Stromal cell of bone marrow (primary cell): Measurements from ENCODE around the gene PPP1R1C.
"Not testable (repeated sequence)": the region's sequence is repeated elsewhere in the genome, so short reads cannot be mapped to it uniquely, and the experiment has no call there.

Source experiments
- DNase-seq: peaks from one replicate; pipeline ENCODE4 v3.0.0-alpha.2; 2012; ENCODE audit warnings: low read depth

Gene PPP1R1C

DNA sequence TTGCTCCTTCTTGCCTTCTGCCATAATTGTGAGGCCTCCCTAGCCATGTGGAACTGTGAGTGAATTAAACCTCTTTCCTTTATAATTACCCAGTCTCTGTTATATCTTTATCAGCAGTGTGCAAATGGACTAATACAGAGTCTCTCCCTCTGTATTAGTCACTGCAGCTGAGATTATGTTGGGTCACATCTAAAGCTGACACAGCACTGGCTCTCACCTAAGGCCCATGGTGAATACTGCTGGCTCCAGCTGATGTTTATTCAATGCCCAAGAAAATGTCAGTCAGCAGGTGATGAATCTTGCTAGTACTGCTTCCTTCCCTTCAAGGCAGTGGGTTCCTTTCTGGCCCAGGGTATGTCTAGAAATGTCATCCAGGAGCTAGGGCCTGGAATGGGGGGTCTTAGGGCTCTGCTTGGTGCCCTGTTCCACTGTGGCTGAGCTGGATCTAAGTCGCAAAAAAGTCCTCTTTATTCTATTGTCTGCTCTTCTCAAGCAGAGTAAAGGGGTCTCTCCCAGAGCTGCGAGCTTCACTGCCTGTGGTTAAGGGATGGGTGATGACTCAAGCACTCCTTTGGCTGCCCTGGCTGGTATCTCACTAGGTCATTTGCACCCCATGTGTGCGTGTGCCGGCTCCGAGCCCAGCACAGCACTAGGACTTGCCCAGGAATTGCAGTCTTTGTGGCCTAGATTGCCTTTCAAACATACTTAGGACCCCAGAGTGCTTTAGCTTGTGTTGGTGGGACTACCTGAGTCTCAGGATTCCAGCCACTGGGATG lies 29.9 kb downstream of the PPP1R1C start:
- no peak for DNase-seq

DNA sequence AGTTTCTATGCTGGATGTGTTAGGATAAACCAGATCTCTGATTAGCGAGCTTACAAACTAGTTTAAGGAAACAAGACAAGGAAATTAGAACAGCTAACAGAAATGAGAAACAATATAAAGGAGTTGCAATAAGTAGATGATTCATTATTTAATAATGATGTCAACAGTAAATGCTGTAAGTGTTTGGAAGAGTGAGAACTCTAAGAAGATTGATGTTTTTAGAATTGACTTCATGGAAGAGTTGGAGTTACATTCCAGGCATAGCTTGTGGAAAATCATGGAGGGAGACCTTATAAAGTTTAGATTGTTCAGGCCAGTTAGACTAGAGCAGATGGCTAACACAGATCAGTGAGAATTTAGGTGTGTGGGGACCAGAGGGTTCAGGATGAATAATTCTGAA lies 32.6 kb downstream of the PPP1R1C start:
- DNase-seq = no peak

DNA sequence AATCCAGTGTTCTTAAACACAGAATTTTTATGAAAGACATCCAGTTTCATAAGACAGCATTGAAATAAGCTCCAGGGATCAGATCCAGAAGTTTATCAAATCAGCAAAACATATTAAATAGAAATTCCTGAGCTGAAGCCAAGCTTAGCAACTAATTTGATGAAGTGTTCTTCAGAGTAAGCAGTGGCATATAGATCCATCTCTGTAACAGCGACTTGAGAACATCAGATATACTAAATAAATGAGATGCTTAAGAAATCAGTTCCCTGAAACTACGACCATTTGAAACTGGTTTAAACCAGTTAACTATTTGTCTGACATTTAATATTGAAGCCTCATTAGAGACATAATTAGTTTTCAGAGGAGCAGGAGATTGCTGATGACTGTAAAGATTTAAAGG lies 34.1 kb downstream of the PPP1R1C start:
- no peak for DNase-seq

DNA sequence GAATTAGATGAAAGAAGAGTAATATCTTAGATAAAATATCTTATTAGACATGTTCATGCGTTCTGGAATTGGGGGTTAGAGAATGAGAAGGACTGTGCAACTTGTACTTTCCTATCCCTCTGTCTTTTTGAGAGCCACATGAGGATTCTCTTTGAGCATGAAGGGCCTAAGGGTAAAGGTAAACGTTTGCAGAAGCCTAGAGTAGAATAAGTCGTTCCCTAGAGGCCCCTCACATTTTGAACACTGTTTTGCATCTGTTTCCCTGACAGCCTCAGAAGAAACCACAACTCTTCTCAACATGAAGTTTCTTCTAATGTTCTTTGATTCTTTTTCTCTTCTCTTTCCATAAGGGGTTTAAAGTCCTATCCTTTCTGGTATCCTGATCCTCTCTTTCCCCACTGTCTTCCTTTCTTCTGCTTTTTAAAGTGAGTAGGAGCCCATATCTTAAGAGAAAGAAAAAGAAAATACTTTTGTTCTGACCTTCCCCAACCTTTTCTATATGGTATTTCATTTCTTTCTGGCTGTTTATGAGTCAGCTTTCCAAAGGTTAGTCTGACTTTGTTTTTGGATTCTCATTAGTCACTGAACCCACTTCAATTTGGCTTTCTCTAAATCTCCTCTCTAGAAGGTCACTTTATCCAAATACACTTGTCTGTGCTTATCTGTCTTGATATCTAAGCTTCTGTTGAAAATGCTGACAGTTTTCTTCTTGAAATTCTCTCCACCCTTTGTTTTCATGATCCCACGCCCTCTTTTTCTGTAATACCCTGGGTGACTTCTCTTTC lies 34.8 kb downstream of the PPP1R1C start:
- DNase-seq = no peak

DNA sequence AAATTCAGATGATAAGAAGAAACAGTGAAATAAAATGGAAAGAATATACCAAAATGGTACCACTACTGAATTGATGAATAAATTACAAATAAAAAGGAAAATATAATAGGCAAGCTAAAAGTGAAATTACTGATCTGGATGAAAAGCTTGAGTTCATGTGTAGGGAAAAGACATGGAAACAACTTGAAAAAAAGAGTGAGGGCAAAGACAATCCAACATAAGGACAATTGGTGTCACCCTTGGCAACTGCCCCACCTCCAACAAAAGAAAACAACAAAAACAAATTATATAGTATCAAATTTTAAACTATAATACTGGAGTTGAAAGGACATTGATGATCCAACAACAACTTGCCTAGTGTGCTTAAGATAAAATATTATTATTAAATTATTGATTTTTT lies 37.6 kb downstream of the PPP1R1C start:
- no peak for DNase-seq

DNA sequence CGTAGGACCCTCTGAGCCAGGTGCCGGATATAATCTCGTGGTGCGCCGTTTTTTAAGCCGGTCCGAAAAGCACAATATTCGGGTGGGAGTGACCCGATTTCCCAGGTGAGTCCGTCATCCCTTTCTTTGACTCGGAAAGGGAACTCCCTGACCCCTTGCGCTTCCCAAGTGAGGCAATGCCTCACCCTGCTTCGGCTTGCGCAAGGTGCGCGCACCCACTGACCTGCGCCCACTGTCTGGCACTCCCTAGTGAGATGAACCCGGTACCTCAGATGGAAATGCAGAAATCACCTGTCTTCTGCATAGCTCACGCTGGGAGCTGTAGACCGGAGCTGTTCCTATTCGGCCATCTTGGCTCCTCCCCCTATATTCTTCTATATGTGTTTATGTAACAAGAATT lies 45.2 kb downstream of the PPP1R1C start:
- DNase-seq = not testable (repeated sequence)

DNA sequence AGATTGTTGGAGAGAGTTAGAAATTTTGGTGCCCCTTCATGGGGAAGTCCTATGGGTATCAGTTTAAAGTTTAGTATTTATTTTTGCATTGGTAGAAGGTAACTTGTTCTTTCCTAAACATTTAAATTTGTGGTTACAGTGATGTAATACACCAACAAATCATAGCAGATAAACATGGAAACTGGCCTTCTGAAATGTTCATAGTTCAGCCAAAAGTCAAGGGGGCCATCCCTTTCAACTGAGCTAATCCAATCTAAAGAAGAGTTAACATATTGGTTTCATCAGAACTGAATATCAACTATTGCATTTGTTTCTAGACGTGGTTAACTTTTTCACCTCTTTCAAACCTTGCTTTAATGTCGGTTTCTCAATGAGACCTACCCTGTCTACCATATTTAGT lies 46.3 kb downstream of the PPP1R1C start:
- DNase-seq = no peak

DNA sequence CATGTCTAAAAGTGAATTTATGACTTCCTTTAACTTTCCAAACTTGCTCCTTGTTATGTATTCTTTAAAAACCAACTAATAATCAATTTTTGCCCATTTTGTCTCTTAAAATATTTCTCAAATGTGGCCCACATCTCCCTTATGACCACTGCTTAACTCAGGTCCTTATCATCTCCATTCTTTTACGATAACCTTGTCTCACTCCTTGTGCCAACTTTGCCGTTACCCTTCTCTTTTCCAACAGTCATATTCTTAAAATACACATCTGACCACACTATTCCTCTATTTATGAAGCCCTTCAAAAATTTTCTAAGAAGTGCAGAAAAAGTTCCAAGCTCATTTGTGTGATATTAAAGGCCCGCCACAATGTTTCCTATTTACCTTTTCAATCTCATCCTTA lies 47.8 kb downstream of the PPP1R1C start:
- DNase-seq = no peak

DNA sequence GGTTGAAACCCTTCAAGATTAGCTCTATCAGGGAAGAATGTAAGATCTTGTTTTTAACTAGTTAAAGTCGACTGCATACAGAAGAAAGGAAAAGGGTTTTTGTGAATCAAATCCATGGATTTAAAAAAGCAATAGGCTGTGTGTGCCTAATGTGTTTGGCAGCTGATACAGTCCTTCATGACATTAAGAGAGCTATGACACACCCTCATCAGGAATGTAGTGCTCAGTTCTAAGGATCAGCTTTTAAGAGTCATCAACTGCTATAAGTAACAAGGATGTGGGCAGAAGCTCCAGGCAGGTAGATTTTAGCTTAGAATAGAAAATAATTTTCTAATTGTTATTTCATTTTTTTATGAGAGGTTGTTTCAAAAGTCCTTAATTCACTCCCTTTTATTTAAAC lies 52.9 kb downstream of the PPP1R1C start:
- peak; percentile 45 for DNase-seq

DNA sequence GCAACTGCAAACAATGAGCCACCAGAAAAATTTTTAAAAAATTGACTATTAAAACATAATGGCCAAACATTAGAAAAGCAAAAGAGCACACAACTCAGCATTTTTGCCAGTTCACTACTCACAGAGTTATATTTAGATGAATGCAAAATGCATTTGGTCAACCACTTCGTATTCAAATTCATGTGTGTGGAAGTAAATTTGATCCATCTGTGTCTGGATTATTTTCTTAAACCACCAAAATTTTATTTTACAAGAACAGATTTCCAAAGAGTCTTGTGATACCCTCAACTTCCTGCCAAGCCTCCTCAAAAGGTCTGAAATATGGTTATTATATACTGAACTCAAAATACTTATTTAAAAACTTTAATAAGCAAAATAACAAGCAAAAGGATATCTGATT lies 57.4 kb downstream of the PPP1R1C start:
- no peak for DNase-seq

DNA sequence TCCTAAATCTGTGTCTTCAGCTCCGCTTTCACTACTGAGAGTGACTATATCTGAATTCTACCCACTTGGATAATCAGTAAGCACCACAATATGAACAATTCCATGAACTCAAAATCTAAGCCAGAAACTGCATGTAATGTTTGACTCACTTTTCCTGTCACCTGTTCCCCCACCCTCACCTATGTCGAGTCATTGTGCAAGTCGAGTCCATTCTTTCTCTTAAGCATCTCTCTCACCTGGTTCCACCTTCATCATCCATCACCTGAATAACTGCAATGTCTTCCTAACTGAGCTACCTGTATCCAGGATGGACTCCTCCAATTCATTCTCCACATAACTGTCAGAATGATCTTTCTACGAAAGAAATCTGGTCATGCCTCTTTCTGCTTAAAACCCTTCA lies 58.2 kb downstream of the PPP1R1C start:
- no peak for DNase-seq

DNA sequence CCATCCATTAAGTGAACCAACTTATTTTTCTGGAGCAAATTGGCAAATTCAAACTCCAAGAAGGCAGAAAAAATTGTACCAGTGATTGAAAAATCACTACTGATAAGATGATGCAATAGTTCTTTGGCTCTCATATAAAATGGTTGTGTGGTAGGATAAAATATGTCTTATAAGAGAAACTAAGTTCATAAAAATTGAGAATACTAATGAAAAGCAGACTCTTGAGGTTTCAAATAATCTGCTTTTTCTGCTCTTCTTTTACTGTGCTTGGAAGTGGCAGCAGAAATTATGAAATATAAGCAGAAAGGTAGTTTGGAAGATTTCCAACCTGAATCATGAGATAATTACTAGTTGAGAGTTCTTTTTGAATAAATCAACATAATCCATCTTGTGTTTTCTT lies 61.9 kb downstream of the PPP1R1C start:
- DNase-seq = peak; percentile 43

DNA sequence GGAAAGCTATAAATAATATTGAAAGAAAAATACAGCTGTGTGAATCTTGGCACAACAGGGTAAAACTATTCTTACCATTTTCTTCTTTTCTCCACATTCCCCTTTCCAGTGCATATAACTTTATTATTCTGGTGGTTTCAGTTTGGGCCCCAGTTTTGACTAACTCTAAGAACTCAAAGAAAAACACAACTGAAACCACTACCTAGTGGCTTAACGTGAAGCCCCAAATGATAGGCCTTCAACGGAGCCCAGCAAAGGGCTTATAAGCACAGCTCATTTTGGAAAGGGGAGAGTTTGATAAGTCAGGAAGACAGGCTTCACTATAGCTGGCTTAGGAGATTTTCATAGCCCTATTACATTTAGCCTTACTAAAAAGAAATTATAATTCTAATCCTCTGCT lies 62.4 kb downstream of the PPP1R1C start:
- DNase-seq = no peak

DNA sequence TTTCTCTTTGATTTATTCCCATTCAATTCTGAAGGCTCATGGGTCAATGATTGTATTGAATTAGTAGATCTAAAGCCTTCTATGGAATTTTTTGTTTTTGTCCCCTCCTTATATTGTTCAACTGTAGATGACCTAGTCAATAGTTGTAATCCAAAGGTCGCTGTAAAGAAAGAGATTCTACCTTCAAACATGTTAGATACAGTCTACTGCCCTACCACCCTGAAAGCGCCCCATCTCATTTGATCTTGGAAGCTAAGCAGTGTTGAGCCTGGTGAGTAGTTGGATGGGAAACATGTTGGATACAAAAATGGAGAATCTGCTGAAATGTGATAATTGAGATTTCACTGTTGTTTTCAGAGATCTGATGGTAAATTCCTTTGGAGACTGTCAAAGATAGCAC lies 63.0 kb downstream of the PPP1R1C start:
- no peak for DNase-seq

DNA sequence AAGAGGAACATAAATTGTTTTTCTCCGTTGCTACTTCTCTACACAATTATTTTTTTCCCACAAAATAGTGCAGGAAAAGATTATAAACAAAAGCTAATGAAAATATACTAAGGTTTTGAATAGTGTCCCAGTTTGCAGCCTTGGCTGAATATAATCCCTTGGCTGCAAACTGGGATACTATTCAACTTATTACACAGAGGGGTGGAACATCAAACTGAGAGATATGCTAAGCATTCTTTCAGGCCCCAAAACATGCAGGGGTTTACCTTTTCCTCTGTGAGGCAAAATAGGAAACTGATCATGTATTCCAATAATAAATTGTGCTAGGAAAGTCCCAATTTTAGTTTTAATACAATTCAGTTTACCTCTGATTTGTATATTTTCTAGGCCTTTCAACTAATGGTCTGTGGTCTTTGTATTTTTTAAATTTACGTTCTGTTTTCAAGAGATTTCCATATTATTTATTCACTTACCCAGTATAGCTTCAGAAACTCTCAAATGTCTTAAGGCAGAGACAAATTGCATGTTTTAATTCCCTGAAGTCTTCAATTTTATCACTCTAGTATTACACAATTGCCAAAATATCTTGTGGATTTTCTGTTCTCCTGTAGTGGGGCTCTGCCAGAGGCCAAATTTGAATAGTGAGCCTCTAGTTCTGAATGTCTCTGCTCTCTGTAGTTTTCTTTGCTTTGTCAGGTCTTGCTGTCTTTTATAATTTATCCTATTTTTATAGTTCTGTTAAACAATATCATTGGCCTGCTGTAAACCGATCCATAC lies 63.9 kb downstream of the PPP1R1C start:
- DNase-seq = no peak

DNA sequence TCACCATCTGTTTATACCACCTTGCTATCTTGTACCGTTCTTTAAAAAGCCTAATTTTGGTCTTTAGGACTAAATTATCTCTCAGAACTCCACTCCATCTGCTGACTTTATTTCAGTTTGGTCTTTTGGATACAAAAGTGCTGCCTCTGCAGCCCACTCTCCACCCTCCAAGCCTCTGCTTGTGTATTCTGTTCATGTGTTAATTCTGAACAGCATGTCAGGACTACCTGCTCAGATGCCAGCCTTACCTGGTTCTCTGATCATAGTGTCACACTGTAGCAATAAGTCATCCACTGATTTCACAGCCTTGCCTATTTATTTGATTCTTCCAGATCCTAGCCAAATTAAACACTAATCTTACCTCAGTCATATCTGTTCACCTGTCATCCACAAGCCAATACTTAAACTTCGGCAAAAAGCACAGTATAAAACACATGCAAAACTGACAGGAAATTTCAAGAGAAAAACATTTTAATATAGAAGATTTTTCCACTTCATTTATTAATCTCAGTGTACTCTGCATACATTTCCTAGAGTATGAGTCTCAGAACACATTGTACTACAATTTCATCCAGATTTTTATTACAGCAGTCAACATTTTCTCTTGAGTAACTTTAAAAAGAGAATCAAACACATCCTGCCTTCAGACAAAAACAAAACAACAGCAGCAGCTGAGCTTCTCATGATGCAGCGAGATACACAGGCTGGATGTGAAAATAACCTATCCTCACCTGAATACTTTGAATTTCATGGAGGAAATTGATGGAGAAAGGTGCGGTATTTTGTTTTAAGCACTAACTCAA lies 64.9 kb downstream of the PPP1R1C start:
- DNase-seq = no peak

DNA sequence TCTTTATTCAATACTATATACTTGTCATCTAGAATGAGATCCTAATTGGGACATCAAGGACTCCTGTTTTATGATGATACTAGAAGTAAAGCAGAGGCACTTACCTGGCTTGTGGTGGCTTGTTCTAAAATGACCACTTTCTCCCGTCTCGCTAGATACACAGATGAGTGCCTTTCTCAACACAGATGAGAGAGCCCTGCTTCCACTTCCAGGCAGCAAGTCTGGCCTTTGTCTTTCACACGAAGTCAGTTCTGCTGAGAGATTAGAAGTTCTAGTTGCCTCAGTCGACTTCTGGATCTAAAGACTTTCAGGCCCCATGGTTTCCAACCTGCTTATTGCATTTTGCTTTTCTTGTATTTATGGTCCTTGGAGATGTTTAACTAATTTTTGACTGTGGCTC lies 70.3 kb downstream of the PPP1R1C start:
- no peak for DNase-seq

DNA sequence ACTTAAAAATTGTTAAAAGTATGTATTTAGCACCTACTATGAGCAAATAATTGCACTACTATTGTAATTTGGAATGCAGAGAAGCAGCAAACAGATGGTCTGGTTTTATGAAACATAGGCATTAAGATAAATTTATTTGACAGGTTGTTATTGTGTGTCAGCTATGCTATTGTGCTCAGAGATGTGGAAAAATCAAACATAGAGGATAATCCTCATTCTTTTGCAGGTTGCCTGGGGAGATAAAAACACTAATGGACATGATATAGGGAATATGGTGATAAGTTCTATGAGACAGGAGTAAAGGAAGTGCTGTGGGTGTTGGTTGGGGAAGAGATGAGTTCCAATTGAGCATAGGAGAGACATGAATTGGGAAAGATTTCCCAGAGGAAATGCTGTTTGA lies 71.3 kb downstream of the PPP1R1C start:
- no peak for DNase-seq

DNA sequence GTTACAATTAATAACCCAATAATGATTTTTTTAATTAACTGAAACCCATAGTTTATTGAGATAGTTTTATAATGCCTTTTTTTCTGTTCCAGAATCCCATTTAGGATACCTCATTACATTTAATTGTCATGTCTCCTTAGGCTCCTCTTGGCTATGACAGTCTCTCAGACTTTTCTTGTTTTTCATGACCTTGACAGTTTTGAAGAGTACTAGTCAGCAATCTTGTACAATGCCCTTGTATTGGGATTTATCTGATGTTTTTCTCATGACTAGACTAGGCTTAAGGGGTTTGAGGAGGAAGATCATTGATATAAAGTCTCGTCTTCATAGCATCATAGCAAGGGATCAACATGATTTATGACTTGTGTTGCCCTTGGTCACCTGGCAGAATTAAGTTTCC lies 72.4 kb downstream of the PPP1R1C start:
- no peak for DNase-seq

DNA sequence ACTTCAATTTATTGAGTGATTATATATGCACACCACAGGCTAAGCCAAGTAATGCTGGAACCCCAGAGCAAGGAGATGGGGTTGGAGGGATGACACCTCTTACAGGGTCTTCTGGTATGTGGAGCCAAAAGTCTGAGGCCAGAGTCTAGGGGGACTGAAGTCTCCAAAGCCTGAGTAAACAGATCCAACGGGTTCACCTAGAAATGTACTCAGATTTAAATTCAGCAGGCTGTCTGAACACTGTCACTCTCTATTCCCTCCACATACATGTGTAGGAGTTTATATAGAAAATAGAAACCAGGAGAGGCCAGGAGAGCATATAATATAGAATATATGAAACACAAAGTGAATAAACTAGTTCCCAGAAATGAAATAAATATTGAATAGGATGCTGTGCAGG lies 76.1 kb downstream of the PPP1R1C start:
- no peak for DNase-seq

DNA sequence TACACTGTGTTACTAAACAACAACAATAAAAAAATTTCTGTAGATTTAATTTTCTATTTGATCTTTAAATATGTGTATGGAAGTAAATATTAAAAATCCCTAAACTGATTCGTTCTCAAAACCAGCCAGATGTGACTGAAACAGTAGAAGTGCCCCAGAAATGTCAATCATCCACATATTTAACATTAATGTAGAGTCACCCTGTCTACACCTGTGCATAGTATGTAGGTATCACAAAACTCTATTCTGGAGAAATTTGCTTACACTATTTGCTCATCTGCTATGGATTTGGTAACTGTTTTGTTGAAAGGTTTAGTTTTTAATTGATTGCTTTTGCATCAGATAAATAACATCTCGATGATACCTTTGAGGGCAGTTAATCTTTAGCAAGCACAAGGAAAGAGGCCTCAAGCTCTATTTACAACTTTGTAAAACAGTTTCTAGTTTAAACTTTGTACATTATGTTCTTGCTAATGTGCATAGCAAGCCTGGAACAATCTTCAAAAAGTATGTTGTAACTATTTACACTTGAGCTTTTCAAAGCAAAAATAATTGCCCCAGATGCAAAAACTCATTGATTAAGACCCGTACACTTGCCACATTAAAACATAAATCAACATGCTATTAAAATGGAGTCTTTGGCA lies 76.8 kb downstream of the PPP1R1C start:
- no peak for DNase-seq
